ENCODE data around the gene PRR33.

The PRR33 gene

GRCh38 chr11:1864831-1865665 lies 26.6 kb downstream of the PRR33 start:
- DNase-seq, result peak in 3 of 51 donors; percentile 30 to 31 (median 31)

GRCh38 chr11:1864231-1864630 lies 27.5 kb downstream of the PRR33 start:
- no peak for DNase-seq

GRCh38 chr11:1863352-1864216 lies 28.1 kb downstream of the PRR33 start:
- DNase-seq, result peak in 36 of 51 donors; percentile 19 to 78 (median 58)

- DNase-seq, result no peak
These were observed 28.9 kb downstream of the PRR33 start for GRCh38 chr11:1862588-1863351.

- no peak for DNase-seq
These were observed 30.0 kb downstream of the PRR33 start for GRCh38 chr11:1861435-1862411.

GRCh38 chr11:1860108-1860507 lies 31.6 kb downstream of the PRR33 start:
- no peak for DNase-seq

GRCh38 chr11:1859004-1859403 lies 32.7 kb downstream of the PRR33 start:
- DNase-seq, result no peak

- no peak for DNase-seq
These were observed 33.1 kb downstream of the PRR33 start for GRCh38 chr11:1858576-1858975.

- DNase-seq, result peak in 1 of 51 donors; percentile 18
These were observed 33.5 kb downstream of the PRR33 start for GRCh38 chr11:1858154-1858553.

GRCh38 chr11:1857064-1857463 lies 34.6 kb downstream of the PRR33 start:
- no peak for DNase-seq

- no peak for DNase-seq
These were observed 35.2 kb downstream of the PRR33 start for GRCh38 chr11:1856306-1857005.

GRCh38 chr11:1855886-1856265 lies 35.8 kb downstream of the PRR33 start:
- no peak for DNase-seq

- DNase-seq, result no peak
These were observed 36.5 kb downstream of the PRR33 start for GRCh38 chr11:1854949-1855885.

- no peak for DNase-seq
These were observed 37.4 kb downstream of the PRR33 start for GRCh38 chr11:1854132-1854948.

GRCh38 chr11:1853376-1854131 lies 38.1 kb downstream of the PRR33 start:
- no peak for DNase-seq

GRCh38 chr11:1852877-1853276 lies 38.8 kb downstream of the PRR33 start, which contains the start of gene LSP1:
TSS of gene LSP1 (plus strand) at chr11:1853084. CDS start at chr11:1853145, 61 bp downstream.
- DNase-seq, result no peak

All from hypothalamus (tissue), 51 donors.